Measurements from ENCODE around the gene LSM7.

DNA sequence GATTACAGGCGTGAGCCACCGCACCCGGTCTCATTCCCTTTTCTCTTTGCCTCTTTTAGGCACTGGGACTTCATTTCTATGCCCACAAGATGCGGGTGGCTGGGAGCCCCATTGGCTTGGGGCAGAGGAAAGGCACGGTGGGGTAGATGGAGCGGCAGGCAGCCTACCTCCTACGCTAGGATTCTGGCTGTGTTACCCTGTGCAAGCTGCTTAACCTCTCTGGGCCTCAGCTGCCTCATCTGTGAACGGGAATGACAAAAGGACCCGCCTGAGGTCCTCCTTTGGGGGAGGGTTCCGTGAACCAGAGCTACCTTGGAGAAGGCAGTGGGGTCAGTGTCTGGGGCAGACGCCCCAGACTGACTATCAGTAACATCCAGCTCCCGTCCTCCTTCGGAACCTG lies 11.1 kb downstream of the LSM7 start:
- TF ChIP-seq CTCF (IDR thresholded peaks at IDR 0.05) (no peak), POLR2A (IDR thresholded peaks at IDR 0.05) (no peak)
